Measurements from ENCODE around the gene RPL35A.
"Not testable (repeated sequence)": the region's sequence is repeated elsewhere in the genome, so short reads cannot be mapped to it uniquely, and the experiment has no call there.

RPL35A gene

GRCh38 chr3:197959500-197959890, 9.5 kb downstream of the RPL35A start:
- in situ Hi-C loops (cut with MboI; ENCODE audit: low pct_unique_long_range_greater_than_20kb, low sequenced_read_pairs, unreplicated experiment) = no loop called here

GRCh38 chr3:197959891-197960693, 10.1 kb downstream of the RPL35A start, which contains the start of gene LMLN:
Gene LMLN, plus strand, starts transcription at chr3:197960217. Its CDS starts 29 bp downstream, at chr3:197960246.
- in situ Hi-C loops (cut with MboI; ENCODE audit: low pct_unique_long_range_greater_than_20kb, low sequenced_read_pairs, unreplicated experiment) = no loop called here
- peak; percentile 92 for DNase-seq (ENCODE audit: low spot score)
- TF ChIP-seq CTCF (IDR thresholded peaks at IDR 0.05; ENCODE audit: extremely low read depth, insufficient read depth, missing control alignments) = no peak

More at GRCh38 chr3:197959500-197959890, 9.5 kb downstream of the RPL35A start:
- DNase-seq (ENCODE audit: low spot score) = no peak
- TF ChIP-seq CTCF (IDR thresholded peaks at IDR 0.05; ENCODE audit: extremely low read depth, insufficient read depth, missing control alignments) = no peak

GRCh38 chr3:197960694-197961581, 10.9 kb downstream of the RPL35A start:
- in situ Hi-C loops (cut with MboI; ENCODE audit: low pct_unique_long_range_greater_than_20kb, low sequenced_read_pairs, unreplicated experiment) = no loop called here
- TF ChIP-seq CTCF (IDR thresholded peaks at IDR 0.05; ENCODE audit: extremely low read depth, insufficient read depth, missing control alignments) = no peak
- DNase-seq (ENCODE audit: low spot score) = no peak

- TF ChIP-seq CTCF (IDR thresholded peaks at IDR 0.05; ENCODE audit: extremely low read depth, insufficient read depth, missing control alignments) = no peak
- DNase-seq (ENCODE audit: low spot score) = no peak
- in situ Hi-C loops (cut with MboI; ENCODE audit: low pct_unique_long_range_greater_than_20kb, low sequenced_read_pairs, unreplicated experiment) = no loop called here
Measured at GRCh38 chr3:197961582-197961945, 11.6 kb downstream of the RPL35A start.

GRCh38 chr3:197963019-197963637, 13.1 kb downstream of the RPL35A start:
- in situ Hi-C loops (cut with MboI; ENCODE audit: low pct_unique_long_range_greater_than_20kb, low sequenced_read_pairs, unreplicated experiment) = no loop called here
- no peak for DNase-seq (ENCODE audit: low spot score)
- no peak for TF ChIP-seq CTCF (IDR thresholded peaks at IDR 0.05; ENCODE audit: extremely low read depth, insufficient read depth, missing control alignments)

- in situ Hi-C loops (cut with MboI; ENCODE audit: low pct_unique_long_range_greater_than_20kb, low sequenced_read_pairs, unreplicated experiment); DNase-seq (ENCODE audit: low spot score): not testable (repeated sequence)
Measured at GRCh38 chr3:197967337-197967989, 17.5 kb downstream of the RPL35A start.

Data from GM13977 (cell line).